Neuronal stem cell (in vitro differentiated cells): ENCODE data around the gene JAK1.

Source experiments
- DNase-seq: peaks from one replicate; pipeline ENCODE4 v3.0.0-alpha.2; 2013; ENCODE audit warnings: low spot score
- H2AFZ ChIP-seq: one replicate; pipeline ENCODE4 v1.6.1; 2013; ENCODE audit warnings: mild to moderate bottlenecking, low read length, inconsistent platforms
- H2AK5ac ChIP-seq: 2 replicates; pipeline ENCODE4 v1.6.1; 2013; ENCODE audit warnings: low read depth, mild to moderate bottlenecking, inconsistent platforms, low read length, moderate library complexity, mixed read lengths
- H2BK120ac ChIP-seq: 2 replicates; pipeline ENCODE4 v1.6.1; 2013; ENCODE audit warnings: low read depth, mild to moderate bottlenecking, inconsistent platforms, low read length, moderate library complexity, mixed read lengths
- H2BK12ac ChIP-seq: one replicate; pipeline ENCODE4 v1.6.1; 2013; ENCODE audit warnings: low read length, inconsistent platforms
- H2BK15ac ChIP-seq: 2 replicates; pipeline ENCODE4 v1.6.1; 2013; ENCODE audit warnings: mild to moderate bottlenecking, low read length, inconsistent platforms, mixed read lengths
- H2BK5ac ChIP-seq: one replicate; pipeline ENCODE4 v1.6.1; 2013; ENCODE audit warnings: inconsistent platforms, mild to moderate bottlenecking, low read length, moderate library complexity
- H3K14ac ChIP-seq: one replicate; pipeline ENCODE4 v1.6.1; 2013; ENCODE audit warnings: low read length, inconsistent platforms
- H3K18ac ChIP-seq: 2 replicates; pipeline ENCODE4 v1.6.1; 2013; ENCODE audit warnings: low read length, inconsistent platforms
- H3K23ac ChIP-seq: 2 replicates; pipeline ENCODE4 v1.6.1; 2013; ENCODE audit warnings: low read depth, mild to moderate bottlenecking, mixed read lengths, low read length, inconsistent platforms; ENCODE audit not compliant: poor library complexity
- H3K27ac ChIP-seq: replicated peaks from 3 replicates; pipeline ENCODE4 v1.5.1; 2013; ENCODE audit warnings: low read length, inconsistent platforms
- H3K27me3 ChIP-seq, 3 experiments: 2 replicates each; pipeline ENCODE4 v1.6.1; 2013; ENCODE audit warnings: low read length in 3 of 3, mild to moderate bottlenecking in 2 of 3, inconsistent platforms in 1 of 3, low read depth in 1 of 3, mixed read lengths in 1 of 3, moderate library complexity in 1 of 3; ENCODE audit not compliant: control insufficient read depth in 3 of 3, insufficient read depth in 3 of 3
- H3K36me3 ChIP-seq, 2 donors: replicated peaks in 1 of 2; 2 replicates each; pipeline ENCODE4 v1.6.1; 2013; ENCODE audit warnings: low read length in 2 of 2; ENCODE audit not compliant: control insufficient read depth in 2 of 2, insufficient read depth in 2 of 2
- H3K4ac ChIP-seq: 2 replicates; pipeline ENCODE4 v1.6.1; 2013; ENCODE audit warnings: inconsistent platforms, mild to moderate bottlenecking, low read length, moderate library complexity
- H3K4me1 ChIP-seq, 2 donors: 1 replicate in 1 of 2; 2 replicates in 1 of 2; pipeline ENCODE4 v1.6.1; 2013; ENCODE audit warnings: low read length in 2 of 2, low read depth in 1 of 2; ENCODE audit not compliant: control insufficient read depth in 2 of 2, insufficient read depth in 1 of 2
- H3K4me2 ChIP-seq: one replicate; pipeline ENCODE4 v1.6.1; 2013; ENCODE audit warnings: mild to moderate bottlenecking, low read length, inconsistent platforms; ENCODE audit not compliant: insufficient read depth, poor library complexity, severe bottlenecking
- H3K4me3 ChIP-seq, 2 donors: 2 replicates each; pipeline ENCODE4 v1.5.1; 2013; ENCODE audit warnings: low read length in 2 of 2, mild to moderate bottlenecking in 2 of 2, inconsistent platforms in 1 of 2, moderate library complexity in 1 of 2
- H3K79me1 ChIP-seq: one replicate; pipeline ENCODE4 v1.6.1; 2013; ENCODE audit warnings: low read depth, mild to moderate bottlenecking, inconsistent platforms, low read length, moderate library complexity
- H3K9ac ChIP-seq: one replicate; pipeline ENCODE4 v1.6.1; 2013; ENCODE audit warnings: mild to moderate bottlenecking, low read depth, low read length, inconsistent platforms; ENCODE audit not compliant: poor library complexity
- H3K9me3 ChIP-seq, 2 donors: replicated peaks in 1 of 2; 2 replicates each; pipeline versions ENCODE3 to v1.6.1; 2013; ENCODE audit warnings: low read length in 2 of 2, mild to moderate bottlenecking in 2 of 2, inconsistent platforms in 1 of 2, low read depth in 1 of 2, mixed read lengths in 1 of 2, moderate library complexity in 1 of 2; ENCODE audit not compliant: control insufficient read depth in 2 of 2, insufficient read depth in 1 of 2
- H4K8ac ChIP-seq: one replicate; pipeline ENCODE4 v1.6.1; 2013; ENCODE audit warnings: low read depth, mild to moderate bottlenecking, inconsistent platforms, low read length, moderate library complexity
- H4K91ac ChIP-seq: one replicate; pipeline ENCODE4 v1.6.1; 2013; ENCODE audit warnings: low read length, low read depth, mild to moderate bottlenecking, inconsistent platforms; ENCODE audit not compliant: poor library complexity
- WGBS, 2 donors: extraction: QIAGEN DNeasy Blood & Tissue Kit; methylation state at CpG; one replicate each; pipeline ENCODE4 v1.1.7; 2013; ENCODE audit warnings: missing lambda C conversion rate in 2 of 2, mixed read lengths in 1 of 2; ENCODE audit not compliant: insufficient read length in 2 of 2, insufficient replicate concordance in 1 of 2; ENCODE audit errors: extremely low coverage in 2 of 2; 5-methylcytosine and 5-hydroxymethylcytosine counted together

JAK1 gene

DNA sequence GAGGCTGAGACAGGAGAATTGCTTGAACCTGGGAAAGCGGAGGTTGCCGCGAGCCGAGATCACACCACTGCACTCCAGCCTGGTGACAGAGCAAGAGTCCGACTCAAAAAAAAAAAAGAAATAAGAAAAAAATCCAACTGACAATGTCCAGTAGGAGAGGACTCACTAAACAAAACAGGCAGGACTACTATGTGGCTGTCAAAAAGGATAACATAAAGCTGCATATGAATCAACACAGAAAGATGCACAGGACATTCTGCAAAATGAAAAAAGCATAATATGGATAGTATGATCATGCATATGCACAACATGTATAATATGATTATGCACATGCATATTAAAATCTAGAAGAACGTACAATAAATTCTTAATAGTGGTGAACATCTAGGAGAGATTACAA lies 80.7 kb downstream of the JAK1 start:
- H4K8ac ChIP-seq, result no peak overlapping the region
- H3K79me1 ChIP-seq, result no peaks in the 10 kb centered on the region
- H3K27me3 ChIP-seq, result peaks cover 0 to 20% (median 0%) of the 10 kb centered on the region in 3 experiments
- no peak overlapping the region for H2AFZ ChIP-seq
- H3K9ac ChIP-seq, result no peak overlapping the region
- no peak overlapping the region for H3K14ac ChIP-seq
- H3K9me3 ChIP-seq, result no peaks in the 10 kb centered on the region
- H3K23ac ChIP-seq, result no peak overlapping the region
- no peak for DNase-seq
- no peak overlapping the region for H2AK5ac ChIP-seq
- H4K91ac ChIP-seq, result no peak overlapping the region
- no peaks in the 10 kb centered on the region for H3K36me3 ChIP-seq
- peaks cover 5 to 7% of the 10 kb centered on the region in 2 donors for H3K4me1 ChIP-seq
- no CpG with 5 or more reads among the region's 6 CpGs for WGBS, 2 donors
- no peak overlapping the region for H3K18ac ChIP-seq
- no peak overlapping the region for H3K27ac ChIP-seq
- no peak overlapping the region for H2BK15ac ChIP-seq
- no peak overlapping the region for H3K4me2 ChIP-seq
- no peak overlapping the region for H2BK120ac ChIP-seq
- no peak overlapping the region for H2BK12ac ChIP-seq
- H2BK5ac ChIP-seq, result no peak overlapping the region
- no peak overlapping the region for H3K4me3 ChIP-seq
- H3K4ac ChIP-seq, result no peak overlapping the region

DNA sequence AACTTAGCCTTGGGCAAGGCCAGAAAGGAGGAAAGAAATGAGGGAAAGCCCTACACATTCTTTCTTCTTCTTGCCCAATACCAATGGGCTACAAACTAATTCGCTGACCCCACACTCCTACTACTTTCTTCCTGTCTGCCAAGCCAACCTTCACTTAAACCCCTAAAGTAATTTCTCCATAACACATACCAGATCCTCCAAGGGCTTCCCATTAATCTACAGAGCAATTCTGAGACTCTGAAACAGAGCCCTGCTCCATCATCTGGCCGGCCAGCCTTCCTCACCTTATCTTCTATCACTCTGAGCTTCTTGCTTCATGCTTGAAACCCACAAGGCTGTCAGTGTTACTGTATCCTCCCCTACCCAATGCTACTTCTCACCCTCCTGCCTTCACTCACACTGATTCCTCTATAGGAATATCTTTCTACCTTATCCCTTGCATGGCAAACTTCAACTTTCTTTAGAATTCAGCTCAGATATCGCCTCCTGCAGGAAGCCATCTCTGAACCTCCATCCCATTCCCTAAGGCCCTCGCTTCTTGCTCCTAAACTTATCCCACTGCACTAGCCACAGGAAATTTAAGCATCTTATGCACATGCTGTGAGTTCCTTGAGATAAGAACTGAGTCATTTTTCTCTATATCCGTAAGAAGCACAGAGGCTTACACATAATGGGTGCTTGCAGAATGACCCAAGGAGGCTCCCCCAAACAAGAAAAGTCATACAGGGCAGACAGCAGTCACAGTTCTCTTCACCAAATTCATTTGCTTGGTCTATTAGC lies 81.9 kb downstream of the JAK1 start:
- no peak overlapping the region for H3K4ac ChIP-seq
- H3K79me1 ChIP-seq, result no peaks in the 10 kb centered on the region
- H2AFZ ChIP-seq, result no peak overlapping the region
- no peak overlapping the region for H3K27ac ChIP-seq
- peaks cover 5 to 7% of the 10 kb centered on the region in 2 donors for H3K4me1 ChIP-seq
- H3K9me3 ChIP-seq, result no peaks in the 10 kb centered on the region
- peaks cover 0 to 18% (median 0%) of the 10 kb centered on the region in 3 experiments for H3K27me3 ChIP-seq
- DNase-seq, result no peak
- no peak overlapping the region for H3K4me2 ChIP-seq
- H2BK15ac ChIP-seq, result no peak overlapping the region
- no peak overlapping the region for H3K9ac ChIP-seq
- no peak overlapping the region for H2AK5ac ChIP-seq
- no peak overlapping the region for H2BK120ac ChIP-seq
- H3K36me3 ChIP-seq, result no peaks in the 10 kb centered on the region
- H3K14ac ChIP-seq, result no peak overlapping the region
- WGBS, 2 donors, result no CpG with 5 or more reads among the region's 5 CpGs
- no peak overlapping the region for H3K18ac ChIP-seq
- H4K91ac ChIP-seq, result no peak overlapping the region
- no peak overlapping the region for H3K4me3 ChIP-seq
- no peak overlapping the region for H3K23ac ChIP-seq
- H2BK5ac ChIP-seq, result no peak overlapping the region
- H4K8ac ChIP-seq, result no peak overlapping the region
- no peak overlapping the region for H2BK12ac ChIP-seq

DNA sequence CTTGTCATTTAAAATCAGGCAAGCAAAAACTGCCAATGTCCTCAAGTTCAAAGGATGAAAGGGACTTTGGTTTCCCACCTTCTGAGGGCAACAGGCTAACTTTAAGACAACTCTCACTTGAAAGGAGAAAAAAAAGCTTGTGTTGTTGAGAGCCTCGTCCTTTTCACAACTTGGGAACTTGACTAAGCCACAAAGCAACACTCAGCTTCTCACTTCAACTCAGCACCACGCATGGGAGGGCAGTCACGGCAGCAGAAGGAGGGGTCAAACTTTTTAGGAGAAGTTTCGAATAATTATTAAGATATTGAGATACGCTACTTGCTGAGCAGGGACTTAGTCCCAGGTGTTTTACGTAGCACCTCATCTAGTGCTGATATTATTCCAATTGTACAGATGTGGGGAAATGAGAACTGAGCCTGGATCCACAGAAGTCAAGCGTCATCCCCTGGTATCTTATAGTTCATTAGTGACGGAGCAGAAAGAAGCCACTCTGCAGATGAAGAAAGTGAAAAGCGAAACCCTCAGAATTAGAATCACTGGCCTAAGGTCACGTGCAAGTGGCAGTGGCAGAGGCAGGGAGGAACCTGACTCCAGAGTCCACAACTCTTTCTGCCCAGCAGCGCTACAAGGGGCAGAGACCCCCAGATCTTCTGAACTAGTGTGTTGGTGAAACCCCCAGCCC lies 83.6 kb downstream of the JAK1 start:
- Histone ChIP-seq H4K8ac (no peak overlapping the region), H3K4me2 (no peak overlapping the region), H2AFZ (no peak overlapping the region), H3K79me1 (no peaks in the 10 kb centered on the region), H2BK5ac (no peak overlapping the region), H3K27me3 (peaks cover 0 to 12% (median 0%) of the 10 kb centered on the region in 3 experiments), H3K9ac (no peak overlapping the region), H2BK15ac (no peak overlapping the region), H3K14ac (no peak overlapping the region), H3K36me3 (peaks cover 0 to 4% of the 10 kb centered on the region in 2 donors), H2BK120ac (no peak overlapping the region), H3K23ac (no peak overlapping the region), H3K9me3 (no peaks in the 10 kb centered on the region), H3K18ac (no peak overlapping the region), H2BK12ac (no peak overlapping the region), H3K4ac (no peak overlapping the region), H3K4me3 (no peak overlapping the region), H2AK5ac (no peak overlapping the region), H3K4me1 (peaks cover 4% of the 10 kb centered on the region in 2 donors), H4K91ac (no peak overlapping the region), H3K27ac (no peak overlapping the region)
- no peak for DNase-seq
- no CpG with 5 or more reads among the region's 11 CpGs for WGBS, 2 donors

- Histone ChIP-seq H3K9me3 (no peaks in the 10 kb centered on the region), H3K18ac (no peak overlapping the region), H3K79me1 (no peaks in the 10 kb centered on the region), H2BK12ac (no peak overlapping the region), H2BK5ac (no peak overlapping the region), H4K91ac (no peak overlapping the region), H3K14ac (no peak overlapping the region), H3K27me3 (peaks cover 0 to 8% (median 0%) of the 10 kb centered on the region in 3 experiments), H3K4me3 (no peak overlapping the region), H3K4ac (no peak overlapping the region), H2AK5ac (no peak overlapping the region), H3K4me1 (peaks cover 0 to 2% of the 10 kb centered on the region in 2 donors), H3K27ac (no peak overlapping the region), H2AFZ (no peak overlapping the region), H3K36me3 (peaks cover 0 to 11% of the 10 kb centered on the region in 2 donors), H4K8ac (no peak overlapping the region), H3K4me2 (no peak overlapping the region), H3K9ac (no peak overlapping the region), H3K23ac (no peak overlapping the region), H2BK120ac (no peak overlapping the region), H2BK15ac (no peak overlapping the region)
- no peak for DNase-seq
- WGBS, 2 donors, result no CpG with 5 or more reads among the region's 1 CpG
Observed at GRCh38 chr1:64881281-64881680, 85.1 kb downstream of the JAK1 start.
